GM10248 (cell line): ENCODE measurements around the gene OSBPL5.

Experiments
- CTCF ChIA-PET: fragments of 300-600 bp; sonication (Branson Sonifier 250); formaldehyde crosslinking; extraction: SDS; loops from one replicate; lab custom pipeline; 2021; ENCODE audit warnings: antibody characterized with exemption; lab: Yijun Ruan, JAX
- POLR2A ChIA-PET: fragments of 350-650 bp; sonication (Branson Sonifier 250); formaldehyde crosslinking; extraction: SDS; loops from one replicate; lab custom pipeline; 2020; ENCODE audit warnings: antibody characterized with exemption; lab: Yijun Ruan, JAX
- DNase-seq: peaks from one replicate; pipeline ENCODE4 v3.0.0; 2012; ENCODE audit errors: extremely low spot score
- CTCF ChIP-seq: IDR thresholded peaks from 2 replicates; pipeline ENCODE4 v1.5.1; 2012; ENCODE audit warnings: mild to moderate bottlenecking, low read depth; ENCODE audit errors: extremely low read depth, missing control alignments, control extremely low read depth

The OSBPL5 gene

GRCh38 chr11:3042496-3043314 lies 122.4 kb downstream of the OSBPL5 start:
- no peak for TF ChIP-seq CTCF
- no peak for DNase-seq
- ChIA-PET CTCF (interaction anchor here (0.6 to 3.5 kb wide), 3 partner anchors 9 to 48 kb away, joined by 3 to 20 read pairs (median 3); no protein-coding TSS in a partner anchor), POLR2A (no interaction called here)

- CTCF ChIA-PET, result no interaction called here
- POLR2A ChIA-PET, result no interaction called here
- TF ChIP-seq CTCF, result no peak
- DNase-seq, result no peak
Measured at GRCh38 chr11:3041699-3042441, 123.2 kb downstream of the OSBPL5 start.

GRCh38 chr11:3040881-3041280 lies 124.2 kb downstream of the OSBPL5 start:
- POLR2A ChIA-PET, result no interaction called here
- no peak for TF ChIP-seq CTCF
- CTCF ChIA-PET, result interaction anchor here (7.0 kb wide), 1 partner anchor 49 kb away, joined by 115 read pairs; no protein-coding TSS in a partner anchor
- DNase-seq, result no peak

- ChIA-PET CTCF (interaction anchor here (0.6 to 7.0 kb wide), 13 partner anchors 11 to 67 kb away, joined by 3 to 115 read pairs (median 6); partner anchors contain the start of gene CARS1), POLR2A (no interaction called here)
- no peak for TF ChIP-seq CTCF
- no peak for DNase-seq
Measured at GRCh38 chr11:3037945-3038271, 127.2 kb downstream of the OSBPL5 start.
